Thyroid gland (tissue), 4 donors: ENCODE measurements around the gene TES. TPM values are rescaled to one million over a fixed set of nuclear protein-coding genes. Genes with fewer than 3 reads are reported as not detected.

Experiments
- DNase-seq, 2 donors: peaks; one replicate each; pipeline ENCODE4 v3.0.0-alpha.2; 2019
- H3K27ac ChIP-seq, 3 donors: fragments of 200-600 bp; sonication (generic); 1 replicate in 2 of 3; 2 replicates in 1 of 3; pipeline ENCODE4 v1.5.1; 2016 to 2019; ENCODE audit warnings: mild to moderate bottlenecking in 1 of 3, moderate library complexity in 1 of 3
- H3K27me3 ChIP-seq: fragments of 200-600 bp; sonication (generic); one replicate; pipeline ENCODE4 v1.5.1; 2019
- H3K36me3 ChIP-seq, 2 donors: fragments of 200-600 bp; sonication (generic); one replicate each; pipeline ENCODE4 v1.5.1; 2016 to 2019
- H3K4me1 ChIP-seq, 2 donors: fragments of 200-600 bp; sonication (generic); one replicate each; pipeline ENCODE4 v1.5.1; 2017 to 2019
- H3K4me3 ChIP-seq, 3 donors: fragments of 200-600 bp; sonication (generic); replicated peaks in 1 of 3; 1 replicate in 2 of 3; 2 replicates in 1 of 3; pipeline ENCODE4 v1.5.1; 2016; ENCODE audit warnings: mild to moderate bottlenecking in 1 of 3
- H3K9me3 ChIP-seq: fragments of 200-600 bp; sonication (generic); one replicate; pipeline ENCODE4 v1.5.1; 2017
- CTCF ChIP-seq, 6 experiments: fragments of 200-600 bp in 3 of 6; fragments of 450-650 bp in 3 of 6; sonication (generic) in 3 of 6; IDR thresholded peaks; one replicate each; pipeline ENCODE4 v1.5.1; 2016 to 2019; ENCODE audit warnings: antibody characterized with exemption in 6 of 6, mild to moderate bottlenecking in 2 of 6, inconsistent platforms in 1 of 6, moderate library complexity in 1 of 6
- POLR2A ChIP-seq, 2 donors: fragments of 450-650 bp; IDR thresholded peaks; one replicate each; pipeline ENCODE4 v1.6.1; 2017; ENCODE audit warnings: antibody characterized with exemption in 2 of 2, mild to moderate bottlenecking in 2 of 2, moderate library complexity in 1 of 2
- WGBS, 2 donors: methylation state at CpG; one replicate each; pipeline ENCODE4 v1.1.5; 2017; 5-methylcytosine and 5-hydroxymethylcytosine counted together
- intact Hi-C: fragments of 100-400 bp; cut with DNase I; formaldehyde crosslinking; loops from one replicate; pipeline ENCODE4 v1.15.1; 2023
- total RNA-seq, 4 donors: library from RNA; depleted of rRNA; stranded (reverse); fragments of >200 nt; gene quantifications; one replicate each; pipeline ENCODE4 v1.2.3, GENCODE V29; 2016

Gene TES
- total RNA-seq, 4 donors from 2014 or later, result 148 to 177 (median 158) TPM

- H3K4me1 ChIP-seq, result peaks cover 74 to 78% of the 10 kb centered on the region in 2 donors
These were observed 22.6 kb downstream of the TES start for GRCh38 chr7:116232920-116233319.

GRCh38 chr7:116234517-116235200 is 24.3 kb downstream of the TES start:
- intact Hi-C loops, result loop anchor here (2.0 kb wide), 1 partner anchor 56 kb away; no protein-coding TSS in a partner anchor
- no peak overlapping the region for H3K4me3 ChIP-seq
- H3K27ac ChIP-seq, result peak overlapping the region in 1 of 3 donors; percentile 88
- WGBS, 2 donors, result 95 to 96% methylated on average over 9 of the region's 9 CpGs
- H3K4me1 ChIP-seq, result peaks cover 74 to 78% of the 10 kb centered on the region in 2 donors
- no peaks in the 10 kb centered on the region for H3K27me3 ChIP-seq
- DNase-seq, result no peak
- TF ChIP-seq CTCF (IDR thresholded peaks at IDR 0.05) (no peak), POLR2A (IDR thresholded peaks at IDR 0.05) (no peak)
- H3K36me3 ChIP-seq, result no peaks in the 10 kb centered on the region
- no peaks in the 10 kb centered on the region for H3K9me3 ChIP-seq

More at GRCh38 chr7:116232920-116233319, 22.6 kb downstream of the TES start:
- WGBS, 2 donors, result 46 to 79% methylated on average over 1 of the region's 1 CpG
- no peaks in the 10 kb centered on the region for H3K27me3 ChIP-seq
- no peaks in the 10 kb centered on the region for H3K9me3 ChIP-seq
- no peak overlapping the region for H3K4me3 ChIP-seq
- TF ChIP-seq POLR2A (IDR thresholded peaks at IDR 0.05) (no peak), CTCF (IDR thresholded peaks at IDR 0.05) (no peak)
- no peaks in the 10 kb centered on the region for H3K36me3 ChIP-seq
- peak overlapping the region; percentile 87 to 90 (median 88) for H3K27ac ChIP-seq
- no peak for DNase-seq
- intact Hi-C loops, result no loop called here

- TF ChIP-seq CTCF (IDR thresholded peaks at IDR 0.05) (no peak), POLR2A (IDR thresholded peaks at IDR 0.05) (no peak)
- H3K4me1 ChIP-seq, result peaks cover 74 to 78% of the 10 kb centered on the region in 2 donors
- no peak overlapping the region for H3K4me3 ChIP-seq
- no peak for DNase-seq
- H3K27me3 ChIP-seq, result no peaks in the 10 kb centered on the region
- H3K9me3 ChIP-seq, result no peaks in the 10 kb centered on the region
- peak overlapping the region in 2 of 3 donors; percentile 43 to 60 for H3K27ac ChIP-seq
- intact Hi-C loops, result loop anchor here (2.0 kb wide), 1 partner anchor 57 kb away; no protein-coding TSS in a partner anchor
- no peaks in the 10 kb centered on the region for H3K36me3 ChIP-seq
These were observed 25.0 kb downstream of the TES start for GRCh38 chr7:116235380-116235779.

- Histone ChIP-seq H3K9me3 (no peaks in the 10 kb centered on the region), H3K36me3 (no peaks in the 10 kb centered on the region), H3K27ac (peak overlapping the region in 2 of 3 donors; percentile 43 to 60), H3K4me1 (peaks cover 68 to 74% of the 10 kb centered on the region in 2 donors), H3K4me3 (no peak overlapping the region), H3K27me3 (no peaks in the 10 kb centered on the region)
- TF ChIP-seq CTCF (IDR thresholded peaks at IDR 0.05) (peak in 5 of 6 experiments; percentile 37 to 79 (median 60)), POLR2A (IDR thresholded peaks at IDR 0.05) (no peak)
- 12 to 23% methylated on average over 2 of the region's 2 CpGs for WGBS, 2 donors
- DNase-seq, result peak; percentile 63
- intact Hi-C loops, result no loop called here
These were observed 25.8 kb downstream of the TES start for GRCh38 chr7:116236020-116236630.

GRCh38 chr7:116239020-116239419 is 28.7 kb downstream of the TES start:
- H3K27ac ChIP-seq, result peak overlapping the region in 1 of 3 donors; percentile 55
- DNase-seq, result no peak
- no peaks in the 10 kb centered on the region for H3K27me3 ChIP-seq
- WGBS, 2 donors, result 87% methylated on average over 3 of the region's 3 CpGs
- H3K9me3 ChIP-seq, result no peaks in the 10 kb centered on the region
- TF ChIP-seq POLR2A (IDR thresholded peaks at IDR 0.05), result no peak
- no peak for TF ChIP-seq CTCF (IDR thresholded peaks at IDR 0.05)
- H3K4me3 ChIP-seq, result no peak overlapping the region
- peaks cover 45 to 47% of the 10 kb centered on the region in 2 donors for H3K4me1 ChIP-seq
- no peaks in the 10 kb centered on the region for H3K36me3 ChIP-seq
- intact Hi-C loops, result no loop called here
